Measurements from ENCODE around the gene HID1. TPM values are rescaled to one million over a fixed set of nuclear protein-coding genes. Genes with fewer than 3 reads are reported as not detected.

The HID1 gene
- polyA plus RNA-seq, 1 donor from 2014 or later: 26.6 TPM

- Histone ChIP-seq H3K79me2 (replicated peaks; ENCODE audit: insufficient read depth, low read length) (no peaks in the 10 kb centered on the region), H3K4me3 (ENCODE audit: low read length) (no peak overlapping the region), H3K9me3 (ENCODE audit: low read length) (no peaks in the 10 kb centered on the region), H2AFZ (ENCODE audit: low read depth, low read length) (no peak overlapping the region), H3K9me2 (ENCODE audit: insufficient read depth, low read length) (no peaks in the 10 kb centered on the region), H3K9ac (ENCODE audit: low read length) (no peak overlapping the region), H3K27ac (ENCODE audit: low read length) (no peak overlapping the region), H3K4me2 (ENCODE audit: low read length) (no peak overlapping the region), H4K20me1 (ENCODE audit: insufficient read depth) (no peaks in the 10 kb centered on the region), H3K27me3 (ENCODE audit: insufficient read depth, low read depth, low read length) (peaks cover 4% of the 10 kb centered on the region), H3K36me3 (ENCODE audit: insufficient read depth, low read length) (no peaks in the 10 kb centered on the region), H3F3A (ENCODE audit: insufficient read depth, low read length, poor library complexity, severe bottlenecking) (no peaks in the 10 kb centered on the region)
- no peak for TF ChIP-seq TAF1 (IDR thresholded peaks at IDR 0.05; ENCODE audit: low read depth)
- TF ChIP-seq, protein P1, sequence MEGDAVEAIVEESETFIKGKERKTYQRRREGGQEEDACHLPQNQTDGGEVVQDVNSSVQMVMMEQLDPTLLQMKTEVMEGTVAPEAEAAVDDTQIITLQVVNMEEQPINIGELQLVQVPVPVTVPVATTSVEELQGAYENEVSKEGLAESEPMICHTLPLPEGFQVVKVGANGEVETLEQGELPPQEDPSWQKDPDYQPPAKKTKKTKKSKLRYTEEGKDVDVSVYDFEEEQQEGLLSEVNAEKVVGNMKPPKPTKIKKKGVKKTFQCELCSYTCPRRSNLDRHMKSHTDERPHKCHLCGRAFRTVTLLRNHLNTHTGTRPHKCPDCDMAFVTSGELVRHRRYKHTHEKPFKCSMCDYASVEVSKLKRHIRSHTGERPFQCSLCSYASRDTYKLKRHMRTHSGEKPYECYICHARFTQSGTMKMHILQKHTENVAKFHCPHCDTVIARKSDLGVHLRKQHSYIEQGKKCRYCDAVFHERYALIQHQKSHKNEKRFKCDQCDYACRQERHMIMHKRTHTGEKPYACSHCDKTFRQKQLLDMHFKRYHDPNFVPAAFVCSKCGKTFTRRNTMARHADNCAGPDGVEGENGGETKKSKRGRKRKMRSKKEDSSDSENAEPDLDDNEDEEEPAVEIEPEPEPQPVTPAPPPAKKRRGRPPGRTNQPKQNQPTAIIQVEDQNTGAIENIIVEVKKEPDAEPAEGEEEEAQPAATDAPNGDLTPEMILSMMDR (IDR thresholded peaks at IDR 0.05; ENCODE audit: poor library complexity, severe bottlenecking): no peak
- TF ChIP-seq POLR2AphosphoS5 (IDR thresholded peaks at IDR 0.05): no peak
- no peak for TF ChIP-seq REST (IDR thresholded peaks at IDR 0.05; ENCODE audit: borderline replicate concordance)
- TF ChIP-seq EP300 (conservative IDR thresholded peaks at IDR 0.05; ENCODE audit: poor library complexity, severe bottlenecking): no peak
- TF ChIP-seq MXI1 (conservative IDR thresholded peaks at IDR 0.05; ENCODE audit: poor library complexity, severe bottlenecking): no peak
- no peak for TF ChIP-seq RAD21 (conservative IDR thresholded peaks at IDR 0.05)
- no peak for TF ChIP-seq EZH2 (IDR thresholded peaks at IDR 0.05; ENCODE audit: borderline replicate concordance, insufficient read depth, low read length, poor library complexity, severe bottlenecking)
- TF ChIP-seq SMC3 (conservative IDR thresholded peaks at IDR 0.05; ENCODE audit: poor library complexity): no peak
Measured at GRCh38 chr17:74949455-74950115, 23.0 kb downstream of the HID1 start.

DNA sequence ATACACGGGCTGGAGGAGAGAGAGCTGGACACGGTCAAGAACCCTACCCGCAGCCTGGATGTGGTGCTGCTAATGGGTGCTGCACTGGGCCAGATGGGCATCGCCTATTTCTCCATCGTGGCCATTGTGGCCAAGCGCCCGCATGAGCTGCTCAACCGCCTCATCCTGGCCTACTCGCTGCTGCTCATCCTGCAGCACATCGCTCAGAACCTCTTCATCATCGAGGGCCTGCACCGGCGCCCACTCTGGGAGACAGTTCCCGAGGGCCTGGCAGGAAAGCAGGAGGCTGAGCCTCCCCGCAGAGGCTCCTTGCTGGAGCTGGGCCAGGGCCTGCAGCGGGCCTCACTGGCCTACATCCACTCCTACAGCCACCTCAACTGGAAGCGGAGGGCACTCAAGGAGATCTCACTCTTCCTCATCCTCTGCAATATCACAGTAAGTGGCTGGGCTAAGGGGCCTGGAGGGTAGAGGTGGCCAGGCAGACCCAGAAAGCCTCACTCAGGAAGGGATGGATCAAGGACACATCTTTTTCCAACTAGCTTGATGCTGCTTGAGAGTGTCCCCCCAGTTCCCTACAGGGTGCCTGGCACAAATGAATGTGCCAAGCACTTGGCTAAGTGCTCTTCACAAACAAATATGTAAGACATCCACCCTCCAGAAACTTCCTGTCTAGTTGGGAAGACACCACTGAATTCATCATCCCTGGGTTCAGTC, 25.4 kb downstream of the HID1 start:
- no peaks in the 10 kb centered on the region for H3K9me3 ChIP-seq (ENCODE audit: low read length)
- H3K4me2 ChIP-seq (ENCODE audit: low read length): no peak overlapping the region
- no peaks in the 10 kb centered on the region for H3F3A ChIP-seq (ENCODE audit: insufficient read depth, low read length, poor library complexity, severe bottlenecking)
- H3K9ac ChIP-seq (ENCODE audit: low read length): no peak overlapping the region
- no peaks in the 10 kb centered on the region for H3K79me2 ChIP-seq (replicated peaks; ENCODE audit: insufficient read depth, low read length)
- no peak overlapping the region for H3K4me3 ChIP-seq (ENCODE audit: low read length)
- H3K27ac ChIP-seq (ENCODE audit: low read length): no peak overlapping the region
- no peak overlapping the region for H2AFZ ChIP-seq (ENCODE audit: low read depth, low read length)
- peaks cover 4% of the 10 kb centered on the region for H3K27me3 ChIP-seq (ENCODE audit: insufficient read depth, low read depth, low read length)
- H4K20me1 ChIP-seq (ENCODE audit: insufficient read depth): no peaks in the 10 kb centered on the region
- no peaks in the 10 kb centered on the region for H3K36me3 ChIP-seq (ENCODE audit: insufficient read depth, low read length)
- TF ChIP-seq MXI1 (conservative IDR thresholded peaks at IDR 0.05; ENCODE audit: poor library complexity, severe bottlenecking): no peak
- no peaks in the 10 kb centered on the region for H3K9me2 ChIP-seq (ENCODE audit: insufficient read depth, low read length)

Data from neural cell (in vitro differentiated cells).